HepG2 (cell line): ENCODE data around the gene MEF2B. TPM values are rescaled to one million over a fixed set of nuclear protein-coding genes. Genes with fewer than 3 reads are reported as not detected.

Experiments
- ELF3 ChIP-seq: IDR thresholded peaks from 2 replicates; pipeline ENCODE4 v1.6.1; 2016; ENCODE audit warnings: missing genetic modification reagents, missing compliant biosample characterization
- HOMEZ ChIP-seq: IDR thresholded peaks from 2 replicates; pipeline ENCODE4 v1.6.1; 2016; ENCODE audit warnings: low read depth
- JUN ChIP-seq: sonication (generic); formaldehyde crosslinking; IDR thresholded peaks from 2 replicates; pipeline ENCODE4 v1.4.0; 2020; ENCODE audit warnings: mild to moderate bottlenecking, missing genetic modification reagents
- KLF12 ChIP-seq: sonication (generic); formaldehyde crosslinking; IDR thresholded peaks from 2 replicates; pipeline ENCODE4 v1.4.0; 2020; ENCODE audit warnings: missing genetic modification reagents, borderline replicate concordance
- MEF2D ChIP-seq: sonication (generic); formaldehyde crosslinking; IDR thresholded peaks from 2 replicates; pipeline ENCODE4 v1.5.1; 2020; ENCODE audit warnings: mild to moderate bottlenecking, missing genetic modification reagents
- RXRB ChIP-seq: IDR thresholded peaks from 2 replicates; pipeline ENCODE4 v1.6.1; 2016; ENCODE audit warnings: borderline replicate concordance, missing genetic modification reagents, missing compliant biosample characterization
- SRSF9 ChIP-seq: fragments of 200-400 bp; formaldehyde crosslinking; IDR thresholded peaks from 2 replicates; pipeline ENCODE4 v1.6.1; 2018; ENCODE audit warnings: borderline replicate concordance, mild to moderate bottlenecking, low read depth, low read length; ENCODE audit not compliant: insufficient read depth, poor library complexity, severe bottlenecking
- STAT5B ChIP-seq: sonication (generic); formaldehyde crosslinking; IDR thresholded peaks from 2 replicates; pipeline ENCODE4 v1.4.0; 2020; ENCODE audit warnings: missing genetic modification reagents
- STAT6 ChIP-seq: sonication (generic); formaldehyde crosslinking; IDR thresholded peaks from 2 replicates; pipeline ENCODE4 v1.4.0; 2020; ENCODE audit warnings: missing genetic modification reagents, mild to moderate bottlenecking, borderline replicate concordance
- ZBTB49 ChIP-seq: sonication (generic); formaldehyde crosslinking; IDR thresholded peaks from 2 replicates; pipeline ENCODE4 v1.4.0; 2020; ENCODE audit warnings: missing genetic modification reagents, borderline replicate concordance
- ZFP36 ChIP-seq: fragments of 150-350 bp; IDR thresholded peaks from 2 replicates; pipeline ENCODE4 v1.6.1; 2018; ENCODE audit warnings: borderline replicate concordance, low read length, low read depth; ENCODE audit not compliant: partially characterized antibody
- ZNF644 ChIP-seq: IDR thresholded peaks from 2 replicates; pipeline ENCODE4 v1.6.1; 2016; ENCODE audit warnings: low read depth
- ZNF766 ChIP-seq: sonication (generic); formaldehyde crosslinking; IDR thresholded peaks from 2 replicates; pipeline ENCODE4 v1.5.0; 2020; ENCODE audit warnings: missing genetic modification reagents, borderline replicate concordance
- polyA plus RNA-seq, 8 experiments: library from polyadenylated mRNA; depleted of rRNA in 3 of 8; stranded (reverse) in 7 of 8; unstranded in 1 of 8; fragments of >200 nt; fragmentation: Illumina TruSeq in 4 of 8; extraction: Trizol in 4 of 8; gene quantifications; 2 replicates each; pipeline versions ENCODE4 v1.2.1 to v1.2.3, GENCODE V29; 2011 to 2016; ENCODE audit warnings: low read depth in 4 of 8, missing spikeins in 1 of 8, mixed read lengths in 1 of 8; ENCODE audit not compliant: insufficient read depth in 1 of 8
- total RNA-seq, 5 experiments: library from RNA; depleted of rRNA; stranded (reverse); fragments of >200 nt; fragmentation: Illumina TruSeq; extraction: Trizol; gene quantifications; 2 replicates each; pipeline ENCODE4 v1.2.3, GENCODE V29; 2016; ENCODE audit warnings: low read depth in 1 of 5
- TF ChIP-seq, protein P1 (sequence below): sonication (generic); formaldehyde crosslinking; conservative IDR thresholded peaks from 2 replicates; pipeline ENCODE4 v1.8.0; 2022; ENCODE audit warnings: mild to moderate bottlenecking, moderate library complexity, missing genetic modification reagents
- TF ChIP-seq, protein P2 (sequence below): IDR thresholded peaks from 2 replicates; pipeline ENCODE4 v1.6.1; 2016
- TF ChIP-seq, protein P3 (sequence below): sonication (generic); formaldehyde crosslinking; IDR thresholded peaks from 2 replicates; pipeline ENCODE4; 2020; ENCODE audit warnings: missing genetic modification reagents, mild to moderate bottlenecking, borderline replicate concordance

MEF2B gene
- total and polyA plus RNA-seq, 2 of the 13 experiments (the other 11 are each of a cell fraction or from before 2014, with no cell fraction given) = 1.2 to 1.7 TPM

DNA sequence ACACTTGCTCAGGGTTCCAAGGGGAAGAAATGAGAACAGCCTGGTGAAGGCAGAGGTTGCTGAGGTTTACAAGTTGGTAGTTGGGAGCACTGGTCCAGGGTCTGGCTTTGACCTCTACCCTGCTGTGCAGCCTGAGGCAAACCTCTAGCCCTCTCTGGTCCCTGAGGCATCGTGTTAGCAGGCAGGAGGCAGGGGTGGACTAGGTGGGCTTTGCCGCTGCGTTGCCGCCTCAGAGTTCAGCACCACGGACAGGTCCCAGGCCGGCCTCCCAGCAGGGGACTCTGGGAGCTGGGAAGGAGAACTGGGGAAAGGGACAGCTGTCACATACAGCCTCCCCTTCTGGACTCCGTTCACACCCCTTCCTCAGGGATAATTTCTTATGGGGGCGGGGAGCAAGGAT is 44.8 kb upstream of the MEF2B start (continued):
- TF ChIP-seq, protein P1, sequence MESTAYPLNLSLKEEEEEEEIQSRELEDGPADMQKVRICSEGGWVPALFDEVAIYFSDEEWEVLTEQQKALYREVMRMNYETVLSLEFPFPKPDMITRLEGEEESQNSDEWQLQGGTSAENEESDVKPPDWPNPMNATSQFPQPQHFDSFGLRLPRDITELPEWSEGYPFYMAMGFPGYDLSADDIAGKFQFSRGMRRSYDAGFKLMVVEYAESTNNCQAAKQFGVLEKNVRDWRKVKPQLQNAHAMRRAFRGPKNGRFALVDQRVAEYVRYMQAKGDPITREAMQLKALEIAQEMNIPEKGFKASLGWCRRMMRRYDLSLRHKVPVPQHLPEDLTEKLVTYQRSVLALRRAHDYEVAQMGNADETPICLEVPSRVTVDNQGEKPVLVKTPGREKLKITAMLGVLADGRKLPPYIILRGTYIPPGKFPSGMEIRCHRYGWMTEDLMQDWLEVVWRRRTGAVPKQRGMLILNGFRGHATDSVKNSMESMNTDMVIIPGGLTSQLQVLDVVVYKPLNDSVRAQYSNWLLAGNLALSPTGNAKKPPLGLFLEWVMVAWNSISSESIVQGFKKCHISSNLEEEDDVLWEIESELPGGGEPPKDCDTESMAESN (CRISPR knock-in tag) = 0 out of 2 replicates have a peak, but pooled peaks have one; percentile 35
- no peak for TF ChIP-seq STAT5B (CRISPR knock-in tag)
- TF ChIP-seq KLF12 (CRISPR knock-in tag) = peak; percentile 76; the same call in 1 of the 2 replicates
- TF ChIP-seq, protein P2, sequence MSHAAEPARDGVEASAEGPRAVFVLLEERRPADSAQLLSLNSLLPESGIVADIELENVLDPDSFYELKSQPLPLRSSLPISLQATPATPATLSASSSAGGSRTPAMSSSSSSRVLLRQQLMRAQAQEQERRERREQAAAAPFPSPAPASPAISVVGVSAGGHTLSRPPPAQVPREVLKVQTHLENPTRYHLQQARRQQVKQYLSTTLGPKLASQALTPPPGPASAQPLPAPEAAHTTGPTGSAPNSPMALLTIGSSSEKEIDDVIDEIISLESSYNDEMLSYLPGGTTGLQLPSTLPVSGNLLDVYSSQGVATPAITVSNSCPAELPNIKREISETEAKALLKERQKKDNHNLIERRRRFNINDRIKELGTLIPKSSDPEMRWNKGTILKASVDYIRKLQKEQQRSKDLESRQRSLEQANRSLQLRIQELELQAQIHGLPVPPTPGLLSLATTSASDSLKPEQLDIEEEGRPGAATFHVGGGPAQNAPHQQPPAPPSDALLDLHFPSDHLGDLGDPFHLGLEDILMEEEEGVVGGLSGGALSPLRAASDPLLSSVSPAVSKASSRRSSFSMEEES (CRISPR knock-in tag) = peak; percentile 61
- TF ChIP-seq ZNF766 = 0 out of 2 replicates have a peak, but pooled peaks have one; percentile 59
- no peak for TF ChIP-seq ZFP36
- TF ChIP-seq SRSF9 = no peak
- 0 out of 2 replicates have a peak, but pooled peaks have one; percentile 29 for TF ChIP-seq ELF3 (CRISPR knock-in tag)
- TF ChIP-seq, protein P3, sequence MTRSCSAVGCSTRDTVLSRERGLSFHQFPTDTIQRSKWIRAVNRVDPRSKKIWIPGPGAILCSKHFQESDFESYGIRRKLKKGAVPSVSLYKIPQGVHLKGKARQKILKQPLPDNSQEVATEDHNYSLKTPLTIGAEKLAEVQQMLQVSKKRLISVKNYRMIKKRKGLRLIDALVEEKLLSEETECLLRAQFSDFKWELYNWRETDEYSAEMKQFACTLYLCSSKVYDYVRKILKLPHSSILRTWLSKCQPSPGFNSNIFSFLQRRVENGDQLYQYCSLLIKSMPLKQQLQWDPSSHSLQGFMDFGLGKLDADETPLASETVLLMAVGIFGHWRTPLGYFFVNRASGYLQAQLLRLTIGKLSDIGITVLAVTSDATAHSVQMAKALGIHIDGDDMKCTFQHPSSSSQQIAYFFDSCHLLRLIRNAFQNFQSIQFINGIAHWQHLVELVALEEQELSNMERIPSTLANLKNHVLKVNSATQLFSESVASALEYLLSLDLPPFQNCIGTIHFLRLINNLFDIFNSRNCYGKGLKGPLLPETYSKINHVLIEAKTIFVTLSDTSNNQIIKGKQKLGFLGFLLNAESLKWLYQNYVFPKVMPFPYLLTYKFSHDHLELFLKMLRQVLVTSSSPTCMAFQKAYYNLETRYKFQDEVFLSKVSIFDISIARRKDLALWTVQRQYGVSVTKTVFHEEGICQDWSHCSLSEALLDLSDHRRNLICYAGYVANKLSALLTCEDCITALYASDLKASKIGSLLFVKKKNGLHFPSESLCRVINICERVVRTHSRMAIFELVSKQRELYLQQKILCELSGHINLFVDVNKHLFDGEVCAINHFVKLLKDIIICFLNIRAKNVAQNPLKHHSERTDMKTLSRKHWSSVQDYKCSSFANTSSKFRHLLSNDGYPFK (CRISPR knock-in tag) = 0 out of 2 replicates have a peak, but pooled peaks have one; percentile 28
- TF ChIP-seq ZBTB49 (CRISPR knock-in tag) = peak; percentile 81; the same call in 1 of the 2 replicates
- TF ChIP-seq MEF2D (CRISPR knock-in tag) = no peak
- no peak for TF ChIP-seq STAT6 (CRISPR knock-in tag)
- TF ChIP-seq JUN (CRISPR knock-in tag) = no peak
- TF ChIP-seq HOMEZ (CRISPR knock-in tag) = no peak
- no peak for TF ChIP-seq ZNF644 (CRISPR knock-in tag)
- peak; percentile 68 for TF ChIP-seq RXRB (CRISPR knock-in tag)
